NCI-H1092 (cell line): ENCODE results near the gene ZNF592.

Source experiments
- DNase-seq: peaks from one replicate; lab custom pipeline; 2025; lab: John Stamatoyannopoulos, UW

ZNF592 gene

DNA sequence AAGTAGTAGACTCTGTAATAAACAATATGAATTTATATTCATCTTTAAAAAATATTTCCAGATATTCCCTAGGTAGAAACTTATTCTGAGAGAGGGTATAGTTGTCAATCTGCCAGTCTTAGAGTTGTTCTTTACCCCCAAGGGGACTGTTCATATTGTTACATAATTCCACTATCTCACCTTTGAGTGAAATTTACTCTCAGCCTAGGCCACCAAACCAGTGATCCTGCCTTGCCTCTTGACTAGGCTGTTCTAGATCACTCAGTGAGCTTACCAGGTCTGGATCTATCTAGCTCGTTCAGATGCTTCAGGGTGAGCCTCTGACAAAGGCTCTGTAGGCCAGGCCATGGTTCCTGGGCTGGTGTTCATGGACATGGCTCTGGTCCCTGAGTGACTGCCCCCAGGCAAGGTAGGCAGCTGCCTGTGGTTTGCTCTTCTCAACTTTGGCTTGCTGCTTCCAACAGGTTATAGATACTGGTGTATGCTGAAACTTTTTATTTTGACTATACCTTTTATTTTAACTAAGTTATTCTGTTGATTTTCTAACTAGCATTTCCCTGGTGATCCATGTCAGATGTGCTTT lies 27.6 kb downstream of the ZNF592 start:
- DNase-seq, result no peak

DNA sequence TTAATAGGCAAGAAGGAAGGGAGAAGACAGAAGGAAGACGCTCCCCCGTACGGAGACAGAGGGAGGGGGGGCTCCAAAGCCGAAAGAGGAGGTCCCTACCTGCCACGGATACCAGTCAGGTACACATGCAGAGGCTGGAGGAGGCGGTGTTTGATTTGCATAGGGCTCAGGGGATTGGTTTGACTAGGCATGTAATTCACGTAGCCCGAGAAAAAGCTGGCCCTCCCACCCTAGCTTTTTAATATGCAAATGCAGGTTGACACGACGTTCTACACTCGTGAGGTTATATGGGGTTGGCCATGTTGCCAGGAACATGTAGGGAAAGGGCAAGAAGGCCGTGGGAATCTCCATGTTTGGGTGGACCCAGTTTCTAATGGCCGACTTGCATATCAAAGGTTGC lies 29.8 kb downstream of the ZNF592 start:
- DNase-seq, result no peak

DNA sequence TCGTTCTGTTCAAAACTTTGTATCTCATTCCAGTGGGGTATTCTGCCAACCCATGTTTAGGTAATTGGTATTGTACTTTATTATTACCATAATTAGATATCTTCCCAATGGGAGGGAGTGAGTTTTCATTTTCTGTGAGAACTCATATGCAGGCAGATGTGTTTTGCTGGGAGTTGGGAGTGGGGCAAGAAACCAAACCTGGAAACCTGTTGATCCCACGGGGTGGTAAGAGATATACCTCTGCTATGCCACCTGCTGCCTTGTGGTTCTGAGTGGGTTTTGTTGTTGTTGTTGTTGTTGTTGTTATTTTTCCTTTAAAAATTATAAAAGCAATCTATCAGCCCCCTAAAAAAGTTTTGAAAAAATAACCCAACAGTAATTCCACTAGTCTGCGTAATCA lies 32.1 kb downstream of the ZNF592 start:
- DNase-seq, result no peak

DNA sequence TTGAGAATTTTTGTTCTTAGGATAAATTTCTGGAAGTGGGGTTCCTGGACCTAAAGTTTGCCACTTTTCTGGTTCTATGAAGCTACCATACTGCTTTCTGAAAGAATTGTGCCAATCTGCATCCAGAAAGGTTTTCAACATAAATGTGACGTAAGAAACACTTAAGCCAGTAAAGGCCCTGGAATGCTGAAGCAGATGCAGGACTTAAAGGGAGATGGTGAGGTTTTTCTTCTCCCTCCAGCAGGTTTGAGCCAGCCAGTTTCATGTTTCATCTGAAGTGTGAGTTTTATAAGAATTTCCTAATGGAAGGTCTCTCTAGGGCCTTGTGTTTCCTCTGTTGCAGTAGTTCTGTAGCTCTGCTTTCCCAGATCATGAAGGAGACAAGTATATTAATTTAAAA lies 33.1 kb downstream of the ZNF592 start:
- DNase-seq, result no peak

DNA sequence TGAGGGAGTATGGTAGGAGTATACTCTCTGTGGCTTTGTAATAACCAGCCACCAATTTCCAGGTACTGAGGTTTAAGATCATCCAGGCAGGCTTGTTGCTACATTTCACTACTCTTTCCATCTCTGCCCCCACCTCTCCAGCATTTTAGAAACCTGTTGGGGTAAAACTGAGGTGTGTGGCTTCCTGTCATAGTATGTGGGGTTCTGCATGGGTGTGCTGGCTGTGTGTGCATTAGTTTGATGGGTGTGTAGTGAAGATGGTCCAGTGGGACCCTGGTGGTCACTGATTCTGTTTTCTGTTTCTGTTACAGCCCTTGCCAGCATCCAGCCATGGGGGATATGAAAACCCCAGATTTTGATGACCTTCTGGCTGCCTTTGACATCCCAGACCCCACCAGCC lies 34.0 kb downstream of the ZNF592 start:
- no peak for DNase-seq

DNA sequence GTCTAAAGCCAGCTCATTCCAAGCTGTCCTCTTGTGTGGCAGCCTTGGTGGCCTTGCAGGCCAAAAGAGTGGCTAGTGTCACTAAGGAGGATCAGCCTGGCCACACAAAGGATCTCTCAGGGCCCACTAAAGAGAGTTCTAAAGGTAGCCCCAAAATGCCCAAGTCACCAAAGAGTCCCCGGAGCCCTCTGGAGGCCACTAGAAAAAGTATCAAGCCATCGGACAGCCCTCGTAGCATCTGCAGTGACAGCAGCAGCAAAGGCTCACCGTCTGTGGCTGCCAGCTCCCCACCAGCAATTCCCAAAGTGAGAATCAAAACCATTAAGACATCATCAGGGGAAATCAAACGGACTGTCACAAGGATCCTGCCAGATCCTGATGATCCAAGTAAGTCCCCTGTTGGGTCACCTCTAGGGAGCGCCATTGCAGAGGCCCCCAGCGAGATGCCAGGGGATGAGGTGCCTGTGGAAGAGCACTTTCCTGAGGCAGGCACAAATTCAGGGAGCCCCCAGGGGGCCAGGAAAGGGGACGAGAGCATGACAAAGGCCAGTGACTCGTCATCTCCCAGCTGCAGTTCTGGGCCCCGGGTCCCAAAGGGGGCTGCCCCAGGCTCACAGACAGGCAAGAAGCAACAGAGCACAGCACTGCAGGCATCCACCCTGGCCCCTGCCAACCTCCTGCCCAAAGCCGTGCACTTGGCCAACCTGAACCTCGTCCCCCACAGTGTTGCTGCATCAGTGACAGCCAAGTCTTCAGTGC lies 35.3 kb downstream of the ZNF592 start:
- DNase-seq, result no peak

DNA sequence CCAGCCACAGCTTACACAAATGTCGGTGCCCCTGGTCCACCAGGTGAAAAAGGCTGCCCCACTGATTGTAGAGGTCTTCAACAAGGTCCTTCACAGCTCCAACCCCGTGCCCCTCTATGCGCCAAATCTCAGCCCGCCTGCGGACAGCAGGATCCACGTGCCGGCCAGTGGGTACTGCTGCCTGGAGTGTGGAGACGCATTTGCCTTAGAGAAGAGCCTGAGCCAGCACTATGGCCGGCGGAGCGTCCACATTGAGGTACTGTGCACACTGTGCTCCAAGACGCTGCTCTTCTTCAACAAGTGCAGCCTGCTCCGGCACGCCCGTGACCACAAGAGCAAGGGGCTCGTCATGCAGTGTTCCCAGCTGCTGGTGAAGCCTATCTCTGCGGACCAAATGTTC lies 35.9 kb downstream of the ZNF592 start:
- no peak for DNase-seq

DNA sequence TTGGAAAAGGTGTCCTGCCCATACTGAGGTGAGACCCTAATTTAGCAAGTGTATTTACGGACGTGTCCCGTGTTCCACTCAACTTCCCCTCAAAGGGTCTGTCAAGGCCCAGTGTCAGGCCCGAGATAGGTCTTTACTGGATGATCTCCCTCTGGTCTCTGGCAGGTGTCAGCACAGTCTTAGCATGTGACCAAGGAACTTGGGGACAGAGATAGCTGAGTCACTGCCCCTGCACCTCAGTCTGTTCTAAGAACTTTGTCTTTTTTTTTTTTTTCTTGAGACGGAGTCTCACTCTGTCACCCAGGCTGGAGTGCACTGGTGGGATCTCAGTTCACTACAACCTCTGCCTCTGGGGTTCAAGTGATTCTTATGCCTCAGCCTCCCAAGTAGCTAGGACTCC lies 36.7 kb downstream of the ZNF592 start:
- no peak for DNase-seq

DNA sequence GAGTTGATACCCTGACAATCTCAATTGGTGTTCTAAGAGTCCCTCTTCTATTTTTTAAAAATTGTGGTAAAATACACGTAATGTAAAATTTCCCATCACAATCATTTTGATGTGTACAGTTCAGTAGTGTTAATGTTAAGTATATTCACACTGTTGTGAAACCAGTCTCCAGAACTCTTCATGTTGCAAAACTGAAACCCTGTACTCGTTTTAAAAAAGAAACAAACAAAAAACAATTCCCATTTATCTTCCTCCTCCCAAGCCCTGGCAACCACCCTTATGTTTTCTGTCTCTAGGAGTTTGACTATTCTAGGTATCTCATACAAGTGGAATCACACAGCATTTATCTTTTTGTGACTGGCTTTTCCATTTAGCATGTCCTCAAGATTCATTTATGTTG lies 40.1 kb downstream of the ZNF592 start:
- no peak for DNase-seq

DNA sequence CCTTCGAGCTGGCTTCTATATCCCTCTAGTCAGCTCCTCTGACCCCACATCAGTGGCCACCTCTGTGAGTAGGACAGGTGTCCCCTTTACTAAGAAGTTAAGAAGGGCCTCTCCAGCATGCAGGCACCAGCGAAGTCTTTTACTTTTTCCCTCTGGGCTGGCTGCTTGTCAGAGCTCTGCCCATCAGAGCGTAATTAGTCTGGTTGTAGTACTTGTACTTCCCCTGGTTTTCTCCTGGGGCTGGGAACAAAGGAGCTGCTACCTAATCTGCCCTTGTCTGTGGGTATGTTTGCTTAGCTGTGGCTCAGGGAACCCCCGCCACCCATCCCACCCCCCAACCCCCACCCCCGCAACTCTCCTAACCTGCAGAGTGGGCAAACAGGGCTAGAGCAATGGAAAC lies 41.4 kb downstream of the ZNF592 start:
- DNase-seq, result no peak

DNA sequence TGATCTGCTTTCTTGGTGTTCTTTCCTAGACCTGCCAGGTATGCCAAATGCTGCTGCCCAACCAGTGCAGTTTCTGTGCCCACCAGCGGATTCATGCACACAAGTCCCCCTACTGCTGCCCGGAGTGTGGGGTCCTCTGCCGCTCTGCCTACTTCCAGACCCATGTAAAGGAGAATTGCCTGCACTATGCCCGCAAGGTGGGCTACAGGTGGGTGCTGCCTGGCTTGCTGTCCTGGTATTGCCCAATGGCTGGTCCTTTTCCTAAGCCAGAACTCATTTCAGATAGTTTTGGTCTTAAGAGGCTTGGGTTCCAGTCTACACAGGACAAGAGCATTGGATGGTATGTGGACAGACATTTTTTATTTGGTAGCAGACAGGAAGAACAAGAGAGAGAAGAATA lies 42.3 kb downstream of the ZNF592 start:
- DNase-seq, result no peak

DNA sequence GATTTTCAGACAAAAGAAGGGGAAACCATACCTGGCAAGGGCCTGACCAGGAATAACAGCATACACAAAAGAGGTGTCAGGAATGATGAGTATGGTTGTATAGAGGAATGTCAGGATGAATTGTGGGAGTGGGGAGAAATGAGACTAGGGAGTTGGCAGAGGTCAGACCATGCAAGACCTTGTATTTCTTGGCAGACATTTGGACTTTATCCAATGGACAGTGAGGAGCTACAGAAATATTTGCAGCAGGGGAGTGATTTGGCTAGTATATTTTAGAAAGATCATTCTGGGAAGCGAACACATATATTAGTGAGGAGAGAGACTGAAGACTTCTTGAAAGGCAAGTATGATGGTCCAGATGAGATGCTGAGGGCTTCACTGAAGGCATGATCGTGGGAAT lies 43.4 kb downstream of the ZNF592 start:
- no peak for DNase-seq

DNA sequence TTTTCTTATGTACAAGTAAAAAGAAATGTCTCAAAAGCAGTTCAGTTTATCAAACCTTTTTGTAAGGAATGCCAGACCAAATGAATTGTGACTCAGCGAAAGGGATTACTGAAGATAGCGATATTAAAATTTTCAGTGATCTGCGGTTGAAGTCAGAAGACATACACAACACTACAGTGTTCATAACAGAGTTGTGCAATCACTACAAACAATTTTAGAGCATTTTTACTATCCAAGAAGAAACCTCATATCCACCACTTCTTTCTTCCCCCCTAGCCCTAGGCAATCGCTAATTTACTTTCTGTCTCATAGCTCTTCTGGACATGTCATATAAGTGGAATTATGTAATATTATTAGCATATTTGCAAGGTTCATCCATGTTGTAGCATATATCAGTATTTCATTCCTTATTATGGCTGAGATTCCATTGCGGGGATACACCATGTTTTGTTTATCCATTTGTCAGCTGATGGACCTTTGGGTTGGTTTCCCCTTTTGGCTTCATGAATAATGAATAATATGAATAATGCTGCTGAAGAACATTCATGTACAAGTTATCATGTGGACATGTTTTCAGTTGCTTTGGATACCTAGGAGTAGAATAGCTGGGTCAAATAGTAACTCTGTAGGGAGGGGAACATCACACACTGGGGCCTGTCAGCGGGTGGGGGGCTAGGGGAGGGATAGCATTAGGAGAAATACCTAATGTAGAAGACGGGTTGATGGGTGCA lies 45.2 kb downstream of the ZNF592 start:
- DNase-seq, result no peak

DNA sequence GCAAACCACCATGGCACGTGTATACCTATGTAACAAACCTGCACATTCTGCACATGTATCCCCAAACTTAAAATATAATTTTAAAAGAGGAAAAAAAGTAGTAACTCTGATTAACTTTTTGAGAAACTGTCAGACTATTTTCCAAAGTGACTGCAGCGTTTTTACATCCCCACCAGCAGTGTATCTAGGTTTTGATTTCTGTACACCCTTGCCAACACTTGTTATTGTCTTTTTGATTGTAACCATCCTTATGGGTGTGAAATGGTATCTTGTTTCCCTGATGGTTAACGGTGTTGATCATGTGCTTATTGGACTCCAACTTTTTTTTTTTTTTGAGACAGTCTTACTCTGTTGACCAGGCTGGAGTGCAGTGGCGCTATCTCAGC lies 45.8 kb downstream of the ZNF592 start:
- no peak for DNase-seq

DNA sequence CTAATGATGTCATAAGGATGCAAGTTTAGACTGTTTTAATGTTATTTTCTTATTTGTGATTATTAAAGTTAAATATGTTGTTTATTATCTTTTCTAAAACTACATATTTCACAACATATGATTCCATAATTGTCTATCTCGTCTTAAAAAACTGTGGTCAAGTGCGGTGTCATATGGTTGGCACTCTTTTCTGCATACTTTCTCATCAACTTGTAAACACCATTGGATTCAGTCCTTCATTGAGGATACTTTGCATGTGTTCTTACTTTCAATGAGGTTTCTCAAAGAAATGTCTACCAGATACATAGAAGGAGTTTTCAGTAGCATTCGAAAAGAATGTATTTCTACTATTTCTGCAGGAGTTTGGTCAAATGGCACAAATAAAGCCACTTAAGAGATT lies 46.8 kb downstream of the ZNF592 start:
- DNase-seq, result no peak

DNA sequence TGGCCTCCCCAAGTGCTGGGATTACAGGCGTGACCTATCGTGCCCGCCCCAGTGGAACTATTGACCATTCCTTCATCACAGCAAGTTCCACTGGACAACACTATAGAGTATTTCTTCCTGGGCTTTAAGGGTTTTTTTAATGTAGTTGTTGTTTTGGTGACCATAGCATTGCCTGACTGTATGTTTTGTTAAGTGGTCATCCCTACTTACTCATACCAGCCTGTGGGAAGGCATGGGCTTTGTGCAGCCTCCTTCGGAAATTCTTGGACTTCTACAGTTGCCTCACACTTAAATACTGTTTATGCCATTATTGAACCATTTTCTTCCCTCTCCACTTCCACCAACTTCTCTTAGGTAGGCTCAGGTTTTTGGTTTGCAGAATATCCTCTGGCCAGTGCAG lies 48.8 kb downstream of the ZNF592 start:
- no peak for DNase-seq

DNA sequence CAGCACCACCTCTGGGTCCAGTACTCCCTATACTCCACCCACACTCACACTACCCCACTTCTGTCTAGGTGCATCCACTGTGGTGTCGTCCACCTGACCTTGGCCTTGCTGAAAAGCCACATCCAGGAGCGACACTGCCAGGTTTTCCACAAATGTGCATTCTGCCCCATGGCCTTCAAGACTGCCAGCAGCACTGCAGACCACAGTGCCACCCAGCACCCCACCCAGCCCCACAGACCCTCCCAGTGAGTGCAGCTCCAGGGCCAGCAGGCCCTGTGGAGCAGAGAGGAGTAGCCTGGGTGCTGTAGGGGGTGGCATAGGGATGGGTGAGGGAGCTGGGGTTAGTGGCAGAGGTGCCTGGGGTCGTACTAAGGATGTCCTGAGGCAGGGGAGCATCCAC lies 49.4 kb downstream of the ZNF592 start:
- DNase-seq, result no peak

DNA sequence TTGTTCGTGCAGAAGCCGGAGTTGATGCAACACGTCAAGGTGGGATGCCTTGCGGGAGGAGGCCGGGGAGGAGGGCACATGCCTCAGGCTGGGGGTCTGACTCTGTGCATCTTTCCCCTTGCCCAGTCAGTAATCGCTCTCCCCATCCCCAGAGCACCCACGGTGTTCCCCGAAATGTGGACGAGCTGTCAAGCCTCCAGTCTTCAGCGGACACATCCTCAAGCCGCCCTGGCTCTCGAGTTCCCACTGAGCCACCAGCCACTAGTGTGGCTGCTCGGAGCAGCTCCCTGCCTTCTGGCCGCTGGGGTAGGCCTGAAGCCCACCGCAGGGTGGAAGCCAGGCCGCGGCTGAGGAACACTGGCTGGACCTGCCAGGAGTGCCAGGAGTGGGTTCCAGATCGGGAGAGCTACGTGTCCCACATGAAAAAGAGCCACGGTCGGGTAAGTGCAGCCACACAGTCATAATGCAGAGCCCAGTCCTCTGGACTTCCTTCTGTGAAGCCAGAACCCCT lies 50.1 kb downstream of the ZNF592 start:
- no peak for DNase-seq

DNA sequence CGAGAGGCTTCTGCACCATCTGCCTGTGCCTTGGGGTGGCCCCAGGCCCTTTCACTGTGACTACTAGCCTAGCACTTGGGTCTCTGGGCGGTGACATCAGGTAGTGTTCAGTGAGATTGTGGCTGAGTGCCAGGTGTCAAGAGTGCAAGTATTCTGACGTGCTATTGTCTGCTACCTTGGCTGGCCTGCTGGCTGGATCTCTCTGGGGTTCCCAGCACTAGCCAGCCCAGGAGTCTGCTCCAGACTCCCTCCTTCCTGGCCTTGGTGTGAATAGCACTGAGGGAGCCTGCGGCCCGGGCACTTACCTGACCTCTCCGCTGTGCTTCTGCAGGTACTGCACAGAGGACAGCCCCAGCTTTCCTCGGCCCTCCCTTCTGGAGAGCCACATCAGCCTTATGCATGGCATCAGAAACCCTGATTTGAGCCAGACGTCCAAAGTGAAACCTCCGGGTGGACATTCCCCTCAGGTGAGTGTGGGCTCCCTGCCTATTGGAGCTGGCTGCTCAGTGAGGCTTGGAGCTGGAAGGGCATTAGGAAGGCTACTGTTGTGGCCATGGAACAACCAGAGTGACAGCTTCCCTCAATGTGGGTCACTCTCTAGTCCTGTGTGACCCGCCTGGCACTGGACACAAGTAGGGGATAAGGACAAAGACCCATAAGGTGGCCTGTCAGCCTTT lies 51.3 kb downstream of the ZNF592 start:
- DNase-seq, result no peak

DNA sequence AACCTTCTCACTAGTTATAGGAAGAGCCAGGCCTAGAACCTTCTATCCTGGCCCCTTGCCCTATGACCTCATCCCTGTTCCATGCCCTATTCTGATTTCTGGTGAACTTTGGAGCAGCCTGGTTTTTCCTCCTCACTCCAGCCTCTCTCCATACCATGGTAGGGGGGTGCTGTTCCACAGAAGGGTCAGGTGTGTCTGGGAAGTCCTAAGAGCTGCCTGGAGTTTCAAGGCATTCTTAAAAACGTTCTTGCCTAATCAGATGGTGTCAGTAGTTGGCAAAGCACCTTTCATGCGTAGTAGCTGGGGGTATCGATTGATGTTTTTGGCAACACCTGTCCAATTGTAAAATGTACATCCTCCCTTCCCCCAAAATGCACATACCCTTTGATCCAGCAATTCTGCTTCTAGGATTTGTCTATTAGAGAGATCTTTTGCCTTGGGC lies 52.0 kb downstream of the ZNF592 start:
- no peak for DNase-seq

DNA sequence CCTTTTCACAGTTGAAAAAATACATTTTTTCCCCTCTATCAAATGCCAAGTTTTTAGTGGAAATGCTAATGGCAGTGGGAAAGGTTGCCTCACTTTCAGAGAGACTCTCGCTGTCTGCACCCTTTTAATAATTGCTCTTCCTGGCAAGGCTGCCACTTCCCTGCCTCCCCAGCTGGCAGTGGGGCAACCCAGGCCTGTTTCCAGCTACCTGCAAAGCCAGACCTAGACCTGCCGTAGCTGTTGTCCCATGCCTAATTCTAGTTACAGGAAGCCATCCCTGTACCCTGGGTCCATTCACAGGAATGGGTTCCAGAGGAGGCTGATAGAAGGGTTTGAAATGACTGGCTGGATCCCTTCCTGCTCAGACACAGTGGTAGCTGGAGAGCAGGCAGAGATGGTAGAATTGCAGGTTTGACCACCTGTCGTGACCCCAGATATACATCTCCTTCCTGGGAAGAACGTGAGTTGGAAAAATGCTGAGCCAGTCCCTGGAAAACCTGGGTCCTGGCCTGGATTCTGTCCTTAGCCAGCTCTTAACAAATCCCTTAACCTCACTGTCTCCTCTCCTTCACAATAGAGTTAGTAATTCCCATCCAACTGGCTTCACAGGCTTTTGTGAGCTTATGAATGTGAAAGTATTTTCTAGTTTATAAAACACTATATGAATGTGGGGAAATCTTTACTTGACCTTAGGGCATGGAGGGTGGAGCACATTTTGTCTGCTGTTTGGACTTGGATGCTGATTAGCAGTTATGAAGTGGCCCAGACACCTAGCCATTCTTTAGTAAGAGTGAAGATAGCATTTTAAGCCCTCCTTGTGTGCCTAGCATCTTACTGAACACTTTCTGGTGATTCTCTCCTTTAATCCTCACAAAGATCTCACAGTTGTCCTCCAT lies 55.9 kb downstream of the ZNF592 start:
- no peak for DNase-seq

DNA sequence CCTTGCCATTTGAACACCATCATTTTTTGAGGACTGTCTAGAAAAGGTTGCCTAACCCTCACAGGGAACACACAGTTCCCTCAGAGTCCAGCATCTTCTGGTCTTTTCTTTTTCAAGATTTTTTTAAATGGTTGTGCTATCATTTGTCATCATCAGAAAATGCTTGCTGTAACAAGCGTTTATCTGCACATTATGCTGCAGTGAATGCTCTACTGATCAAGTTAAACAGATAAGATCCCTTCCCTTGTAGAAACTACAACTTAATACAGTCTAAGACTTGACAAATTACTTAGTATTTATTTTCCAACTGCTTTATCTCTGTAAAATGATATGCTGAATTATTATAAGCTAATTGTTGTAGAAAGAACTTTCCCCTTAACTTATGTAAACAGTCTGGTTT lies 56.8 kb downstream of the ZNF592 start:
- DNase-seq, result no peak
